ENCODE results near the gene MIA2. TPM values are rescaled to one million over a fixed set of nuclear protein-coding genes. Genes with fewer than 3 reads are reported as not detected.

Gene MIA2
- total RNA-seq, 1 experiment from 2014 or later = 15.0 TPM

DNA sequence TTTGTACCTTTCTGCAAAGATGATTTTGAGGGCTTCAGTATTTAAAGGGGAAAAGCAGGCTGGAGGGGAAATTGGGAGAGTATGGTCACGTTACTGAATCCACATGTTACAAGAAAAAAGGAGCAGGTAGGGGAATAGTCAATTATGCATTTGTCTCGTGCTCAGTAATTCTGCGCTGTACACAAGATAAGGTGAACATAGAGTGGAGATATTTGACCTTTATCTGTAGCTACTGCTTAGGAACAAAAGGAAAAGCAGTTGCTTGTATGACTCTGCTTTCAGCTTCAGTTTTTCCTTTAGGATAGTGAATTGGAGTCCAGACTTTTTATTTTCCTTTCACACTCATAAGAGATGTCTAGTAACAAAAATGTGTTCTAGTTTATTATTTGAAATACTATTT, 148.7 kb downstream of the MIA2 start:
- Histone ChIP-seq H2BK5ac (ENCODE audit: insufficient read length, low read length) (no peak overlapping the region), H2AFZ (ENCODE audit: low read length) (no peak overlapping the region), H3K56ac (ENCODE audit: insufficient read length, low read depth, low read length) (no peak overlapping the region), H4K20me1 (ENCODE audit: control insufficient read depth, insufficient read depth, insufficient read length) (no peaks in the 10 kb centered on the region), H3K4me1 (ENCODE audit: insufficient read depth, low read length) (no peaks in the 10 kb centered on the region), H3K79me1 (ENCODE audit: insufficient read depth, low read depth, low read length, poor library complexity, severe bottlenecking) (no peaks in the 10 kb centered on the region), H3K4ac (ENCODE audit: low read depth, low read length) (no peak overlapping the region), H3K27me3 (ENCODE audit: insufficient read depth, low read length) (no peaks in the 10 kb centered on the region), H3K23ac (ENCODE audit: insufficient read length, low read depth, low read length) (no peak overlapping the region), H3K27ac (ENCODE audit: insufficient read length, low read depth, low read length) (no peak overlapping the region), H2BK15ac (ENCODE audit: low read depth, low read length) (no peak overlapping the region), H4K8ac (replicated peaks; ENCODE audit: insufficient read length, low read depth, low read length) (no peak overlapping the region), H2BK20ac (ENCODE audit: low read depth, low read length, poor library complexity, severe bottlenecking) (no peak overlapping the region), H3K18ac (ENCODE audit: insufficient read length, low read depth, low read length) (no peak overlapping the region), H4K91ac (ENCODE audit: insufficient read length, low read depth, low read length) (no peak overlapping the region), H2BK12ac (ENCODE audit: insufficient read length, low read depth, low read length) (no peak overlapping the region), H3K9ac (ENCODE audit: extremely low read depth, insufficient read length, low read length) (no peak overlapping the region), H3K9me3 (ENCODE audit: control insufficient read depth, low read depth, low read length) (no peaks in the 10 kb centered on the region), H3K14ac (ENCODE audit: insufficient read depth, low read length) (no peak overlapping the region), H3T11ph (ENCODE audit: low read length) (no peak overlapping the region), H4K5ac (ENCODE audit: insufficient read length, low read depth, low read length) (no peak overlapping the region), H3K23me2 (ENCODE audit: insufficient read length, low read depth, low read length, poor library complexity, severe bottlenecking) (no peaks in the 10 kb centered on the region), H2BK120ac (ENCODE audit: low read depth, low read length, poor library complexity, severe bottlenecking) (no peak overlapping the region), H2AK5ac (ENCODE audit: insufficient read length, low read length) (no peak overlapping the region), H3K79me2 (ENCODE audit: insufficient read depth, low read length) (no peaks in the 10 kb centered on the region), H3K4me2 (ENCODE audit: insufficient read depth, insufficient read length, low read length) (no peak overlapping the region)
- H3K27me3 Mint-ChIP-seq (ENCODE audit: low read depth) = no peaks in the 10 kb centered on the region
- WGBS (ENCODE audit: extremely low coverage, insufficient read length, low lambda C conversion rate) = no CpG with 5 or more reads among the region's 3 CpGs
- peaks cover 0 to 2% of the 10 kb centered on the region in 2 experiments; a peak in 2 of 4 replicates for H3K4me1 Mint-ChIP-seq
- no peak for DNase-seq
- H3K9me3 Mint-ChIP-seq = no peaks in the 10 kb centered on the region
- H3K27ac Mint-ChIP-seq = no peak overlapping the region
- H3K36me3 Mint-ChIP-seq (ENCODE audit: insufficient read depth in 1 of 3, low read depth in 3 of 3) = no peaks in the 10 kb centered on the region; a peak in 1 of 7 replicates
- H3K4me3 Mint-ChIP-seq = no peak overlapping the region
- TF ChIP-seq, protein P1, sequence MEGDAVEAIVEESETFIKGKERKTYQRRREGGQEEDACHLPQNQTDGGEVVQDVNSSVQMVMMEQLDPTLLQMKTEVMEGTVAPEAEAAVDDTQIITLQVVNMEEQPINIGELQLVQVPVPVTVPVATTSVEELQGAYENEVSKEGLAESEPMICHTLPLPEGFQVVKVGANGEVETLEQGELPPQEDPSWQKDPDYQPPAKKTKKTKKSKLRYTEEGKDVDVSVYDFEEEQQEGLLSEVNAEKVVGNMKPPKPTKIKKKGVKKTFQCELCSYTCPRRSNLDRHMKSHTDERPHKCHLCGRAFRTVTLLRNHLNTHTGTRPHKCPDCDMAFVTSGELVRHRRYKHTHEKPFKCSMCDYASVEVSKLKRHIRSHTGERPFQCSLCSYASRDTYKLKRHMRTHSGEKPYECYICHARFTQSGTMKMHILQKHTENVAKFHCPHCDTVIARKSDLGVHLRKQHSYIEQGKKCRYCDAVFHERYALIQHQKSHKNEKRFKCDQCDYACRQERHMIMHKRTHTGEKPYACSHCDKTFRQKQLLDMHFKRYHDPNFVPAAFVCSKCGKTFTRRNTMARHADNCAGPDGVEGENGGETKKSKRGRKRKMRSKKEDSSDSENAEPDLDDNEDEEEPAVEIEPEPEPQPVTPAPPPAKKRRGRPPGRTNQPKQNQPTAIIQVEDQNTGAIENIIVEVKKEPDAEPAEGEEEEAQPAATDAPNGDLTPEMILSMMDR (conservative IDR thresholded peaks at IDR 0.05) = no peak
